IMR-90 (cell line): ENCODE results near the gene OCLN.

Experiments used
- CEBPB ChIP-seq: IDR thresholded peaks from 2 replicates; pipeline ENCODE4 v1.6.1; 2012; ENCODE audit warnings: low read depth, low read length, improper control_type of control experiment
- CHD1 ChIP-seq: IDR thresholded peaks from 2 replicates; pipeline ENCODE4 v1.6.1; 2012; ENCODE audit warnings: low read depth, low read length, improper control_type of control experiment
- CTCF ChIP-seq: conservative IDR thresholded peaks from 2 replicates; pipeline ENCODE4 v1.5.1; 2012; ENCODE audit warnings: mild to moderate bottlenecking, low read depth, low read length, improper control_type of control experiment
- FOS ChIP-seq: fragments of 150-350 bp; IDR thresholded peaks from 2 replicates; pipeline ENCODE4 v1.6.1; 2016; ENCODE audit warnings: low read depth, low read length
- MAFK ChIP-seq: IDR thresholded peaks from 2 replicates; pipeline ENCODE4 v1.6.1; 2012; ENCODE audit warnings: low read depth, low read length, improper control_type of control experiment
- MAZ ChIP-seq: IDR thresholded peaks from 2 replicates; pipeline ENCODE4 v1.6.1; 2012; ENCODE audit warnings: low read depth, mild to moderate bottlenecking, low read length, improper control_type of control experiment, moderate library complexity, borderline replicate concordance
- MXI1 ChIP-seq: IDR thresholded peaks from 2 replicates; pipeline ENCODE4 v1.6.1; 2012; ENCODE audit warnings: low read depth, mild to moderate bottlenecking, low read length, moderate library complexity, borderline replicate concordance
- NFE2L2 ChIP-seq: fragments of 150-350 bp; IDR thresholded peaks from 2 replicates; pipeline ENCODE4 v1.6.1; 2016; ENCODE audit warnings: low read depth, mild to moderate bottlenecking, low read length
- POLR2A ChIP-seq: IDR thresholded peaks from 2 replicates; pipeline ENCODE4 v1.6.1; 2012; ENCODE audit warnings: mild to moderate bottlenecking, low read depth, low read length
- RAD21 ChIP-seq: IDR thresholded peaks from 2 replicates; pipeline ENCODE4 v1.6.1; 2012; ENCODE audit warnings: low read length, improper control_type of control experiment
- RCOR1 ChIP-seq: IDR thresholded peaks from 2 replicates; pipeline ENCODE4 v1.6.1; 2012; ENCODE audit warnings: mild to moderate bottlenecking, low read length, improper control_type of control experiment; ENCODE audit not compliant: insufficient replicate concordance
- RFX5 ChIP-seq: IDR thresholded peaks from 2 replicates; pipeline ENCODE4 v1.8.0; 2012; ENCODE audit warnings: low read depth, mild to moderate bottlenecking, low read length, moderate library complexity
- SMC3 ChIP-seq: fragments of 150-350 bp; IDR thresholded peaks from 2 replicates; pipeline ENCODE4 v1.6.1; 2016; ENCODE audit warnings: low read depth, mild to moderate bottlenecking, antibody characterized with exemption, low read length, moderate library complexity
- USF2 ChIP-seq: fragments of 150-350 bp; IDR thresholded peaks from 2 replicates; pipeline ENCODE4 v1.6.1; 2017; ENCODE audit warnings: mild to moderate bottlenecking, antibody characterized with exemption, low read length, low read depth

GRCh38 chr5:69444127-69444754, 48.3 kb upstream of the OCLN start:
- TF ChIP-seq CTCF (no peak), SMC3 (no peak), RFX5 (no peak), POLR2A (no peak), CEBPB (no peak), USF2 (no peak), RAD21 (no peak), RCOR1 (no peak), MAZ (no peak), CHD1 (no peak), MXI1 (no peak), NFE2L2 (no peak), MAFK (no peak), FOS (no peak)
